ENCODE results near the gene MAD1L1.

The MAD1L1 gene

DNA sequence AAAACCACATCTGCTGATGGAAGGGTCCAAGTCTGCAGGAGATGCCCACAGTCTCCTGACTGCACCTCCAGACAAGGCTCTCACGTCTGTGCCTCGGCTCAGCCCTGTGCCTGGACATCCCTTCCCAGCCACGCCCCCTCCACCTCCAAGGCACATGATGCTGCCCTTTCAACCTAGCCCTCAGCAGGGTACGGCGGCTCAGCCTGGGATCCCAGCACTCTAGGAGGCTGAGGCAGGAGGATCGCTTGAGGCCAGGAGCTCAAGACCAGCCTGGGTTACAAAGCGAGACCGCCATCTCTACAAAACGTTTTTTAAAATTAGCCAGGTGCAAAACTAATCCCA lies 14.3 kb downstream of the MAD1L1 start:
- no peak for DNase-seq (ENCODE audit: low read depth in 2 of 2)

DNA sequence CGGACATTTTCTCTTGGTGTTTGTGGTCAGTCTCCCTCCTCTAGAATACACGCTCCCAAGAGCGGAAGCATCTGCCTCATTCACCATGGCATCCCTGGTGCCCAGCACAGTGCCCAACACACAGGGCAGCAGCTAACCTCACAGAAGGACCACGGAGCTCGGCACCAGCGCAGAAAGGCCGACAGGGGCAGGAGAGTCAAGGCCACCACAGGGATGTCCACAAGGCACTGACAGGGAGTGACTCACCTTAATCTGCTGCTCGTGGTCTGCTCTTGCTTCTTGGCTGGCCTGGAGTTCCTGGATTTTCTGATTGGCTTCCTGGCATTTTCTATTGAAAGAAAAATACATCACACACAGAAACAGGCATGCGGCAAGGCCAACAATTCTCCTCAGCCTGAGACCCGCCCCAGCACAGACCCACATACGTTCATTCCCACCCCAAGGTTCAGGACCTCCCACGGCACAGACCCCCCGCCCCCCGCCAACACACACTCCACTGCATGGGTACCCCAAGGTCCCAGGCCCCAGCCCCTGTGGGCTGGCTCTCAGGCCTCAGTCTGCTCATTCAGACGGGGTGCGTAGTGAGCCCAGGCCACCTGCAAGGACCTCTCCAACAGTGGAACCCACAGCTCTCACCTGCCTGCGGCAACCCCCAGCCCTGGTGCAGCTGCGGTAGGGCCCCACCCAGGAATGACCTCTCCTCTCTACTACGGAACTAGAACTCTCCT lies 14.9 kb downstream of the MAD1L1 start:
- no peak for DNase-seq (ENCODE audit: low read depth in 2 of 2)

DNA sequence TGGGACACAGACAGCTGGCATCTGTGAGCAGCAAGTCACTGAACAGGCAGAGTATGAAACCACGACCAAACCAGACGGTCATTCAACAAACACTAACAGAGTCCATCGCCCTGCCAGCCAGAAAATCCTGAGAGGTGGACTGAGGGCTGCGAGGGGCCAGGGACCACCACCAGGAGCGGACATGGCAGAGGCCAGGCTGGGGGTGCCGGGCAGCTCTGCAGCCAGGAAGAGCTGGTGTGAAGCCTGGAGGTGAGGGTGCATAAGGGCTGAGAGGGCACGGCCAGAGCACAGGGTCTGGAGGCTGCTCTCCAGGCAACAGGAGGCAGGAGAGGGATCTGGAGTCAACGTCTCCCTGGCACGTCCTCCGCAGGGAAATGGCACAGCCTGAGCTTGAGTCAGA lies 15.5 kb downstream of the MAD1L1 start:
- DNase-seq (ENCODE audit: low read depth in 2 of 2), result no peak

DNA sequence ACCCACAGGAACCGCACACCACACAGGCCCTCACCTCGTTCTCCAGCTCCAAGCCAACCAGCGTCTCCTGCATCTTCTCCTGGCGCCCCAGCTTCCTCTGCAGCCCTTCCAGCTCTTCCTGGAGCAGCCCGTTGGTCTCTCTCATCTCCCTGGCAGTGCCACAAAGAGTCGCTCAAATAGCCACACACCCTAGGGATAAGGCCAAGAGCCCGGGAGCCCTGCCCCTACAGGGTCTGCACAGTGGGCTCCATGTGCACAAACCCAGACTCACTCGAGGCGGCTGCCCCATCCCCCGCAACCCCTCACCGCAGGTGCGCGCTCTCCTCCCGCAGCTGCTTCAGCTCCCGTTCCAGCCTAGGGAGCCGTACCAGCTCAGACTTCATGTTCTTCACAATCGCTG lies 16.9 kb downstream of the MAD1L1 start:
- no peak for DNase-seq (ENCODE audit: low read depth in 2 of 2)

DNA sequence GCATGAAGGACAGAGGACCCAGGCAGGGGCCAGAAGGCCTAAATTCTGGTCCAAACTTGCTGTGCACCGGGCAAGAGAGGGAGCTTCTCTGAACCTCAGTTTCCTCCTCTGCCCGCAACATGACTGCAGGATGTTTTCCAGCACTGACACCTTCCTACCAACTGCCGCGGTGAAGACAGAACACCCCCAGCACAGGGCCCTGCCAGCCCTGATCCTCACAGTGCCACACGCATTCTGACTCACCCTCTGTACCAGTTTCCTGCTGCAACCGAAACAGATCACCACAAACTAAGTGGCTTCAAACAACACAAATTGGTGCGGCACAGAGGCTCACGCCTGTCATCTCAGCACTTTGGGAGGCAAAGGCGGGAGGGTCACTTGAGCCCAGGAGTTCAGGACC lies 18.1 kb downstream of the MAD1L1 start:
- no peak for DNase-seq (ENCODE audit: low read depth in 2 of 2)

DNA sequence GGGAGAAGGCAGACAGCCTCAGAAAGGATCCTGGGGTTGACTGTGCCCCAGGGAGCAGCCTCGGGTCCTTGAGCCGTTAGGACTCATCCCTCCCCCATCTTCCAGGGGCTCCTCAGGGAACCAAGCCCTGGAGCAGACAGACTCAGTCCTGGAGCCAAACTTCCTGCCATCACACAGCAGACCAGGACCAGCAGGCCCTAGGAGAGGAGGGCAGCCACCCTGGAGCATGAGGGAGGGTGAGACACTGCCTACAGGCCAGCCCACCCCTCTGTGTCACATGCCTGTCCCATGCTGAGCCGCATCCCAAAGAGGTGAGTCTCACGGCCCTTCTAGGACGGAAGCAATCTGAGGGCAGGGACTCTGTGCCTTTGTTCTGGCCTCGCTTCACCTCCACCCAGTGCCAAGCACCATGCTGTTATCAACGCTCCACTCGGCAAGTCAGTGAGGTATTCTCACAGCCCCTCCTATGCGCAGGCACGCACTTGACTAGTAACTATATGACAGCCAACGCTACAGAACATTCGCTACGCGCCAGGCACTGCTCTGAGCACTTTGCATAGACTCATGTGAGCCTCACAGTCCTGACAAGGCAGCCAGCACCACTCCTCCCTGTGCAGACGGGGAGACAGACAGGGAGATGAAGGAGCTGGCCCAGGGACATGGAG lies 19.1 kb downstream of the MAD1L1 start:
- DNase-seq (ENCODE audit: low read depth in 2 of 2), result no peak

DNA sequence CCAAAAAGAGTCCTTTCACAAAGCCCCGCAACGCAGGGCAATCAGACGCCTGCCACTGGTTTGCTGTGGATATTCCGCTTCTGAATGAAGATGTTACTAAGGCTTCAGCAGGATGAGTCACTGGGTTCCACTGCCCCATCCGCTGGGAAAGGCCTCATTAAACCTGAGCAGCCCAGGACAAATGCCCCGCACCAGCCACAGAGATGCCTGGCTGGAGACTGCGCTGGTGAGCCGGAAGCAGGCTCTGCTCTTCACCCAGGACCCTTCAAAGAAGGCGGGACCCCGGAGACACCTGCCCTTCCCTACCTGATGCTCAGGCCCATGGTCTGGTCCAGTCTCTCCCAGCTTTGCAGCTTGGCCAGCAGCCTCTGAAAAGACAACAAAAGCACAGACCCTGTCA lies 19.8 kb downstream of the MAD1L1 start:
- no peak for DNase-seq (ENCODE audit: low read depth in 2 of 2)

DNA sequence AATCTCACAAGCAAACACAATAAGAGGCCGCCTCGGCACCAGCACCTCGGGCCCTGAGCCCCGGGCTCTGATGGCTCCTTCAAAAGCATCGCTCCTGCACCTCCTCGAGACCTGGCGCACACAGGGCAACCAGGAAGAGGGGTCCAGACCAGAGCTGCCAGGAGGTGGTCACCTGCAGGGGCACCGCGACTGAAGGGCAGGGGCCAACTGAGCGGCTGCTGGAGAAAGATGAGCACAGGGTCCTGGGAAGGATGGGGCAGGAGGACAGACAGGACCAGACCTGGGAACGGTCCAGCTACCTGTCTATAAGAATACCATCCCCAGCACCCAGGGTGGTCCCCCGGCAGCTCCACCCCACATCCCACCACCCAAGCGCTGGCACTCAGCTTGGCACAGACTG lies 20.8 kb downstream of the MAD1L1 start:
- DNase-seq (ENCODE audit: low read depth in 2 of 2), result no peak

DNA sequence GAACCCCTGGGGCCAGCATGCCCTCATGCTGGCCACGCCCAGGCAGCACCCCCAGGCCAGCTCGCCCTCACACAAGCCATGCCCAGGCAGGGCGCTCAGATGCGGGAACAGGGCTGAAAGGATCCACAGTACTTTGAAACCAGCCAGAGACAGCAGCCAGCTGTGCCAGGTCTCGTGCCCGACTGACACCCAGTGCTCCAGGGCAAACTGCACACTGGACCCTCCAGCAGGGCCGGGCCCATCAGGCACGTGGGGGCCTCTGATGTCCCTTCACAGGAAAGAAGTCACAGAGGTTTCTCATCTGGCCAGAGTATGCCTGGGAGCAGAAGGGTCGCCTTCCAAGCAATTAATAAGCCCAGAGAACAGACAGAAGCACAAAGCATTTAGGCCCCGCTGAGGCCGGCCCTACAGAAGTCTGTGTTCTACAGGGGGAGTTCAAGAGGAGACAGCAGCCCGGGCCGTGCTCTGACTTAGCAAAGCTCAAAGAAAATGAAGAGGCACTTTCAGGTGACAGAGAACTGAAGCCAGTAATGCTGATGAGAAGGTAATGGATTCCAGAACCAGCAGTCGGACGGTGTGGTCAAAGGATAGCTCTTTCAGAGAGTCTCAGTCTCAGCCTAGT lies 21.4 kb downstream of the MAD1L1 start:
- no peak for DNase-seq (ENCODE audit: low read depth in 2 of 2)

DNA sequence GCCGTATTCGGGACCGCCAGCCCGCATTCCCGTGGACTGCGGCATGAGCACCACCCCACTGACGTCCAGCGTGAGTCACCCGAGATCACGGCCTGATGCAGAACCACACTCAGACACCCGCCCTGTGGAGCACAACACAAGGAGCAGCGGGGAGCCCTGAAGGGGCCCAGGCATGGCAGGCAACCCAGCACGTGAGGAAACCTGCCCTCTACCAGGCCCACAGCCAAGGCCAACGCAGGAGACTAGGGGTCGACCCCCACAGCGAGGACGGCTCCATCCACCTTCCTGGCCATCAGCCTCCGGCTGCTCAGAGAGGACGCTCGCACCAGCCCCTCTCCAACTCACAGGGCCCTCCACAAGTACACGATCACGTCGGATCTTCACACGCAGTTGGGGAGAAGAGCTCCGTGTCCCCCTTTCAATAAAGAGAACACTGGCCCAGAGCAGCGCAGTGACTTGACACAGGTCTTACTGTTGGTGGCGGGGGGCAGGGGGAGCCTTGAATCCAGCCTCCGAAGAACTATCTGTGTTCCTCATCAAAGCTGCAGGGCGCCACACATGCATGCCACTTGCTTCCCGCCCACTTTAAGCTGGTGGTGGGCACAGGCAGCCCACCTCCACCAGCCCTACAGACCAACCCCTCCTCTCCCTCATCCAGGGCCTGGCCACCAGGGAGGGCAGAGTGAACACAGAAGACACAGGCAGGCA lies 22.0 kb downstream of the MAD1L1 start:
- DNase-seq (ENCODE audit: low read depth in 2 of 2), result no peak

DNA sequence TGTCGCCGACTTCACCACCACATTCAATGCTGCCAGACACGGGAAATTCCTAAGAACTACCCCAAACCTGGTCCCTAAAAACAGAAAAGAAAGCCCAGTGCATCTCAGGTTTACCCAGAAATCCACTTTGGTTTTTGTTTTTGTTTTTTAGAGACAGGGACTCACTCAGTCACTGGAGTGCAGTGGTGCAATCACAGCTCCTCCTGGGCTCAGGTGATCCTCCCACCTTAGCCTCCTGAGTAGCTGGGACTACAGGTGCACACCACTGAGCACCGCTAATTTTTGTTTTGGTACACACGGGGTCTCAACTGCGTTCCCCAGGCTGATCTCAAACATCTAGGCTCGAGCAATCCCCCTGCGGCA lies 22.8 kb downstream of the MAD1L1 start:
- no peak for DNase-seq (ENCODE audit: low read depth in 2 of 2)

DNA sequence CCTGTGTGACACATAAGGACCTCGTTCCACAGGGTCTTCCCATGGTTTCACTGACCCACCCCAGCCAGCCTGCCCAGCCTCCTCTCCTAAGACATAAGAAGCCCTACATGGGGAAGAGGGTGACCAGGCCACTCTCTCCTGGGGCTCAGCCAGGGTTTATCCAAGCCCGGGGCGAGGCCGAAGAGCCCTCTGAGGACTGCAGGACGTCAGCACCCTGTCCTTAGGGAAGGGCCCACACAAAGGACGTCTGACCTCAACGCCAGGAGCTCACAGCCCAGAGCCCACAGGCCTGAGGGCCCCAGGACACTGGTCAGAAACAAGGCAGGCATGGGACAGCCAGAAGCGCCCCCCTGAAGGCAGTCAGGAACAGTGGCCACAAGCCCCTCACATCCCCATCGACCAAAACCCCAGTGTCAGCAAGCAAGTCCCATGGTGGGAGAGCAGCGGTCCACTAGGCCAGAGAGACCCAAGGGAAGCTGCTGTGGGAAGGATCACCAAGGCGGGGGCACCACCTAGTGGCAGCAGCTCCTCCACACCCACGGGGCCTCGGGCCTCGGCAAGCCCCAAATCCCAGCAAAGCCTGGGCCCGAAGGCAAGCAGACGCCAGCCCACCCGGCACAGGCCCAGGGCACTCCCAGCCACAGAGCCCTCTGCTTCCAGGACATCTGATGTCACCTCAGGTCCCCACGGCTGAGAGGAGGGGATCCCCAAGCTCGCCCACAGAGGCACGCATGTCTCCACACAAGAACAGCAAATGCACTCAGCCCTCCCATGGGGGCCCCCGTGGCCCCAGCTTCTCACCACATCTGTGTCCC lies 23.4 kb downstream of the MAD1L1 start:
- DNase-seq (ENCODE audit: low read depth in 2 of 2), result peak in 1 of 2 donors; percentile 18

DNA sequence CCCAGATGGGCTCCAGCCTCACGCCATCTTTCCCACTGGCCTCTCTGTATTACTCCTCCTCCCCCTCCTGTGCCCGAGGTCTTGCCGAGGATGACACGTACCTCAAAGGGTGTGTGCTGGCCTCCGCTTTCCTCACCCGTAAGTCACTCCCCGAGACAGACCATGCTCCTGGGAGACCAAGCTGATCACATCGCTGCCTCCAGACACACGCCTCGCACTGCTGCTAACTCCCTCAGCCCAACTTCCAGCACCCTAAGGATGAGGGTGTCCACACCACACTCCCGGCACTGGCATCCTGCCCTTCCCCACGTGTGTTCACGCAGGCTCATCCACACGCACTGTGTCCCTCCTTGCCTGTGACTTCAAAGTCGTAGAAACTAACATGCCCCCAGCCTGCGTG lies 24.0 kb downstream of the MAD1L1 start:
- no peak for DNase-seq (ENCODE audit: low read depth in 2 of 2)

DNA sequence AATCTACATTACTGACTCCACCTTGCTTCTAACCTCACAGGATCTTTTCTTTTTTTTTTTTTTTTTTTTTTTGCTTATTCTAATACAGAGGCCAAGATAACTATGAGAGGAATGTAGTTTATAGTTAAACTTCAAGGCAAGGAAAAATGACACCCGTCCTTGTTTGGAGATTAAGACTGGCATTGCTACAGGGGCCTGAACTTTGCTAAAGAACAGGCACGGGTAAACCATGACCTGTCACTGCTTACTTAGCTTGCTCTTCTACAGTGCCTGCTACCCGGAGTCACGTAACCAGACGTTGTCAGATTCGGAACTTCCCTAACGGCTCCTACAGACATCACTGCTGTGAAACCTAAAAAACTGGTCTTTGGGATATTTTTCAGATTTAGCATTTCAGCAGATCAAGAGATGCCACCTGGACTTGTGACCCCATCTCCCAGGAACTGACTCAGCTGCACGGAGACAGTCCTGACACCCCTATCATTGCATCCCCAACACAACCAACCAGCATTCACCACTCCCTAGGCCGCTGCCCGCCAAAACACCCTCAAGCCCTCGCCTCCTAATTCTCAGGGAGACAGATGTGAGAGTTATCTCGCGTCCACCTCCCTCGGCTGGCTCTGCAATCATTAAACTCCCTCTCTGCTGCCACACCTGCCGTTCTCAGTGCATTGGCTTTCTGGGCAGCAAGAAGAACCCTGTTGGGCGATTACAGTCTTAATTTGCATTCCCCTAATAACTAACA lies 27.5 kb downstream of the MAD1L1 start:
- DNase-seq (ENCODE audit: low read depth in 2 of 2), result no peak

DNA sequence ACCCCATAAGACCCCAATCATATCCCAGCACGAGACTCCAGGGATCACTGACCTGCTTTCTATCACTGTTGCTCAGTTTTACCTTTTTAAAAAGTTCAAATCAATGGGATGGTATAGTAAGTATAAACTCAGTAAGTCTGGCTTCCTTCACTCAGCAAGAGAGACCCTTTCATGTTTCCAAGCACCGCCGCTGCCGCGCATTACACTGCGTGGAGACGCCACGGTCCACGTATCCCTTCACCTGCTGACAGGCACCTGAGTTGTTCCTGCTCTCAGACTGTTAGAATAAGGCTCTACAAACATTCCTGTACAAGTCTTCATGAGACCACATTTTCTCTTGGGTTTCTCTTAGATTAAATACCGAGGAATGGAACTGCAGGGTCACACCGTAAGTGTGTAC lies 28.3 kb downstream of the MAD1L1 start:
- no peak for DNase-seq (ENCODE audit: low read depth in 2 of 2)

DNA sequence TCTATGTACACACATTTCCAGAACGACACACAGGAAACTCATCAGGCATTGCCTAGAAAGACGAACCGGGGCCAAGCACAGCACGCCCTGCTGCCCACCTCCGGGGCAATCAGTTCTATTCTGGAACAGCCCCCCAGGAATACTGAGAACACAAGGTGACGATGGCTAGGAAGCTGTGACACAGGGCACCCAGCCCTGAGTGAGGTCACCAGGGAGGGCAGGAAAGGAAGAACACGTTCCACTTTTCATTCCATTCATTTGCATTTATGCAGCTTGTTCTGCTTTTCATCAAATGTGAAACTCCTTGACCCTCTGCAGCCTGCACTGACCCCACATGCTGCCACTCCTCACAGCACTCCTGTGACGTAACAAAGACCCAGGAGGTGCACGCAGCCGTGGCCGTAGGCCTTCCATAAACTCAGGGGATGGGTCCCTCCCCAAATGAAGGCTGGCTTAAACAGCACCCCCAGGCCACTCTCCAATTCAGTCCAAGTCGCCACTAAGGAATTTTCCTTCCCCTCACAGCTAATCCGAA lies 28.9 kb downstream of the MAD1L1 start:
- no peak for DNase-seq (ENCODE audit: low read depth in 2 of 2)

DNA sequence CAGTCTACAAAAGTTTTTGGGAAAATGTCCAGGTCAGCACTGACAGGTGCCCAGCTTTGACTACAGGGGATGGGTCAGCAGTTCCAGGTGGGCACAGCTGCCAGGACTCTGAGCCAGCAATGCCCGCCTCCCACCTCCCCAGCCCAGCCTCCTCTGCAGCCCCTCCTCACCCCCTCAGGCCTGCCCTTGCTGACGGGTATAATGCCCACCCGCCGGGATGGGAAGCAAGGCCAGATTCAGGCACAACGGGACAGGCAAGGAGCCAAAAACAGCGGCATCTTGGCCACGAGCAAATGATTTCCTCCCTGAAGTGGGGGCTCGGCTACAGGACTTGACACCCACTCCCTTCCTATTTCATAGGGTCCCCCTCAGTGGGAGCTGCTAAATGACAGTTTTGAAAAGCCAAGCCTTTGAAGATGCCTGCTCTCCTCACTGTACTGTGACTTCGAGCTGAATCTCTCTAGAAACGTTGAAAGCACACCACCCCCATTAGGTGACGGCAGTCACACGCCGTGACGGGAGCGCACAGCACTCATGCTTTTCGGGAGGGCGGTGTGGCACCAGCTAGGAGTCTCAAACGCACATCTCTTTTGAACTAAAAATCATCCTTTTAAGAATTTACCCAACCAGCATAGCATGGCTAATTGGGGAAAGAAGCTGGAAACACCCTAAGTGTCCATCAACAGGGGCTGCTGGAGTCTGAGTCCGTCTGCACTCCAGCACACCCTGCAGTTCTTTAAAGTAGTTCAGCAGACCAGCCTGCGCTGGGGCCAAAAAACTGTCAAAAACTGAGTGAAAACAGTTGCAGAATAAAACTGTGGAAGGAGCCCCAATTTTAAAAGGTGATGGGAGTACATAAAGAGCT lies 29.6 kb downstream of the MAD1L1 start:
- DNase-seq (ENCODE audit: low read depth in 2 of 2), result no peak

DNA sequence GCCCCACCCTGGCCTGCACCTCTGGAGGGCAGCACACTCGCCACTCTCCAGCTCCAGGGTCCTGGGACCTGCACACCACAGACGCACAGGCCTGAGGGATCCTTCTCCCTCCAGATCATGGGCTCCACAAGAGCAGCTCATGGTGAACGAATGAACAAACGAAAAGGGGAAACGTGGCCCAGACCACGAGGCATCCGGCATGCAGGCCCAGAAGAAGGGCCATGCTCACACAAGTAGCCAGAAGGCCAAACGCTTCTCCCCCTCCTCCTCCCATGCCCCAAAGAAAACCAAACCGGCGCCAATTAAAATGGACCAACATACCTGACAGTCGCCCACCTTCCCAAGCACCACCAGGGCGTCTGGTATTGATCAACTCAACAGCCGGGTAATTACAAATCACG lies 30.4 kb downstream of the MAD1L1 start:
- no peak for DNase-seq (ENCODE audit: low read depth in 2 of 2)

DNA sequence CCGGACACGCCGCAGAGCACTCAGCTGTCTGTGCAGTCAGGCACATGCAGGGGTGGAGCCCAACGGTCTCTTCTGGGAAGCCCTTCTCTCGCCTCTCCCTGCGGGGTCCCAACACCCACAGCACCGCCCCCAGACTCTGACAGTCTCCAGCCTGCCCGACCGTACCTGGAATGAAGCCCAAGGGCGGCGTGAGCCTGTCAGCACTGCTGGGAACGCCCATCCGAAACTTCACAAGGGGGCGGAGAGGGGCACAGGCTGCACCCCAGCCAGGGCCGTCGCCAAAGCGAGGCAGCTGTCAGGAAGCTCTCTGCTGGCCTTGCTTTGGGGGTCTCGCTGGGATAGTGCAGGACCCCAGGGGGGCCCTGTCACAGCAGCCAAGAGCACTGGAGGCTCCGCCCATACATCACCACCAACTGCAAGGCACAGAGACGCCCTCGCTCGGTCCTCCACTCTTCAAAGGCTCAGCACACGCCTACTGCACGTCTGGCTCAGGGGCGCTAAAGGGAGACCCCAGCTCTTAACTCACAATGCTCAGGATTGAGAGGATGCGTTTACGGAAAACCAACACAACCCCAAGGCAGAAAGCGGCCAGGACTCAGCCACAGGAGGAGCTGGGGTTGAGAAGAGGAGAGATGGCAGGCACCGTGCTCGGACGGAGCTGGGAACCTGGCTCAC lies 30.9 kb downstream of the MAD1L1 start:
- DNase-seq (ENCODE audit: low read depth in 2 of 2), result no peak
